ENCODE data around the gene RHBDF1.
A peak's percentile ranks its signal among the peaks of the same experiment; 100 is the strongest.

RHBDF1 gene

DNA sequence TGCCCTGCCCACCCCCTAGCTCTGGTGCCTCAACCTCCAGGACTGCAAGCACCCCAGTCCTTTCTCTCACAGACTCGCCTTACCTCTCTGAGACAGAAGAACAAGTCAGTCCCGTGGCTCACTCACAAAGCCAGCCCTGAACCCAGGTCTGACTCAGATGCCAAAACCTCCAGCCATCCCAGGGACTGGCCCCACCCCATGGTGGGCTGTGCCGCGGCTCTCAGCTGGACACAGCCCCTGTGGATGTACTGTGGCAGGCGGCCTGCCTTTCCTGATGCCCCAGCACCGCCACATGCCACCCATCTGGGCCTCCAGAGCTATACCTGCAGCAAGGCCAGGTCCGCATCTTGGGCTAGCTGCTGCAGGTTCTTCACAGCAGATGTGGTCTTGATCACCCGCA is 25.4 kb upstream of the RHBDF1 start:
- no peak for DNase-seq (ENCODE audit: low read depth, low spot score)
- no peak overlapping the region for H3K4me3 ChIP-seq (ENCODE audit: low read depth, low read length)
- ChIA-PET CTCF (interaction anchor here (0.9 to 19.2 kb wide), 17 partner anchors 12 to 266 kb away, joined by 3 to 728 read pairs (median 6); partner anchors contain the start of genes HBQ1, MPG and RHBDF1), POLR2A (no interaction called here)
- TF ChIP-seq, protein P1, sequence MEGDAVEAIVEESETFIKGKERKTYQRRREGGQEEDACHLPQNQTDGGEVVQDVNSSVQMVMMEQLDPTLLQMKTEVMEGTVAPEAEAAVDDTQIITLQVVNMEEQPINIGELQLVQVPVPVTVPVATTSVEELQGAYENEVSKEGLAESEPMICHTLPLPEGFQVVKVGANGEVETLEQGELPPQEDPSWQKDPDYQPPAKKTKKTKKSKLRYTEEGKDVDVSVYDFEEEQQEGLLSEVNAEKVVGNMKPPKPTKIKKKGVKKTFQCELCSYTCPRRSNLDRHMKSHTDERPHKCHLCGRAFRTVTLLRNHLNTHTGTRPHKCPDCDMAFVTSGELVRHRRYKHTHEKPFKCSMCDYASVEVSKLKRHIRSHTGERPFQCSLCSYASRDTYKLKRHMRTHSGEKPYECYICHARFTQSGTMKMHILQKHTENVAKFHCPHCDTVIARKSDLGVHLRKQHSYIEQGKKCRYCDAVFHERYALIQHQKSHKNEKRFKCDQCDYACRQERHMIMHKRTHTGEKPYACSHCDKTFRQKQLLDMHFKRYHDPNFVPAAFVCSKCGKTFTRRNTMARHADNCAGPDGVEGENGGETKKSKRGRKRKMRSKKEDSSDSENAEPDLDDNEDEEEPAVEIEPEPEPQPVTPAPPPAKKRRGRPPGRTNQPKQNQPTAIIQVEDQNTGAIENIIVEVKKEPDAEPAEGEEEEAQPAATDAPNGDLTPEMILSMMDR (IDR thresholded peaks at IDR 0.05; ENCODE audit: insufficient read depth, low read length, missing control alignments), result no peak

DNA sequence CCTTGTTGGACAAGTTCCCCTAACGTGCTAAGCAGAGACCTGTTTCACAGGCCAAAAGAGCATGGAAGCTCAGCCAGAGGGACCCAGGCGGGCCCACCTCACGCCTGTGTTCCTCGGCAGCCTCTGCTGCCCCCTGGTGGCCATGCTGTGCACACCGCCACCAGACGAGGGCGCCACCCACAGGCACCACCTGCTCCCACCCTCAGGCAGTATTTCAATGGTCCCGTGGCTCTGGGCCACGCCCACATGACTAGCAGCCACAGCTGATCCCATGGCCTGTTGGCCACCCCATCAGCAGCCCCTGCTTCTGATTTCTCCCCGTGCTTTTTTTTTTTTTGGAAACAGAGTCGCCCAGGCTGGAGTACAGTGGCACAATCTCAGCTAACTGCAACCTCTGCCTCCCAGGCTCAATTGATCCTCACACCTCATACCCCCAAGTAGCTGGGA is 24.5 kb upstream of the RHBDF1 start:
- CTCF ChIA-PET, result interaction anchor here (0.7 to 19.2 kb wide), 30 partner anchors 11 to 267 kb away, joined by 3 to 728 read pairs (median 4); partner anchors contain the start of genes HBQ1, MPG, POLR3K and RHBDF1
- POLR2A ChIA-PET, result interaction anchor here (1.0 to 1.3 kb wide), 2 partner anchors 10 to 31 kb away, joined by 3 to 6 read pairs; no protein-coding TSS in a partner anchor
- TF ChIP-seq, protein P1 (IDR thresholded peaks at IDR 0.05; ENCODE audit: insufficient read depth, low read length, missing control alignments), result peak; percentile 100
- no peak for DNase-seq (ENCODE audit: low read depth, low spot score)
- H3K4me3 ChIP-seq (ENCODE audit: low read depth, low read length), result no peak overlapping the region

- DNase-seq (ENCODE audit: low read depth, low spot score), result no peak
- CTCF ChIA-PET, result interaction anchor here (0.9 to 19.2 kb wide), 9 partner anchors 8 to 257 kb away, joined by 3 to 728 read pairs (median 6); partner anchors contain the start of genes MPG and RHBDF1
Measured at GRCh38 chr16:94918-95265, 22.5 kb upstream of the RHBDF1 start.

DNA sequence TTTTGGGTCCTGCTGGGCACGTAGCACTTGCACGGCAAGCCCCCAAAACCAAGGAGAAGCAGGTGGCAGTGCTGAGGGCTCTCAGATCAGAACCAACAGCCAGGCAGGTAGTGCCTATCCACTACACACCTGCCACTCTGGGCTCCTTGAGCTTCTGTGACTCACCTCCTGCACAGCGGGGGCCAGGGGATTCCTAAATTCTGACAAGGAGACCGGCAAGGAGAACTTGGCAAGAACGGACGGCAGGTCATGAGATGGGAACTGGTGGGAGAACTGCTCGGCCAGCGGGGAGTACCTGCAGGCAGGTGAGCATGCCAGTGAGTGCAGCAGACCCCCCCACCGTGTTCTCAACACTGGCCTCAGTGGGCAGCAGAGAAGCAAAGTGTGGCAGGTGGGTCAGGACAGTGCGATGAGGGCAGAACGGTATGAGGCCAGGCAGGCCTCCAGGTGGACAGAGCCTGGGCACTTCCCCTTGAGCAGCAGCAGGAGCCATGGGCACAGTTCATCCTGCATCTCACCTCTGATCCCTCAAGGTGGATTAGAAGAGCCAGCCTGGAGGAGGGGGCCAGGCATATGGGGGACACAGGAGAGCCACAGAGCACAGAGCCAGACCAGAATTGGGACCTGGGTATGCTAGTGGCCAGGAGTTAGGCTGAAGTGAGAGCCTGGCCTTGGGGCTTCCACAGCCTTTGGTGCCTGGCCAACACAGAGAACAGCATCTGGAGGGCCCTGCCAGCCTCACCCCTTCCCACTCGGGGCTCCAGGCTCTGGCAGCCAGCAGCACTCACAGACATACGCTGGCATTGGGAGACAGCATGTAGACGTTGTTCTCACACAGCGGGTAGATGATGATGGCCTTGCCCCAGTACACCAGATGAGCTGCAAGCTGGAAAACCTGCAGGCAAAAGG is 20.3 kb upstream of the RHBDF1 start:
- CTCF ChIA-PET, result interaction anchor here (2.0 to 19.2 kb wide), 3 partner anchors 10 to 25 kb away, joined by 6 to 728 read pairs (median 32); partner anchors contain the start of genes MPG and RHBDF1
- POLR2A ChIA-PET, result interaction anchor here (1.0 kb wide), 1 partner anchor 26 kb away, joined by 3 read pairs; no protein-coding TSS in a partner anchor
- DNase-seq (ENCODE audit: low read depth, low spot score), result no peak
- H3K4me3 ChIP-seq (ENCODE audit: low read depth, low read length), result no peak overlapping the region
- TF ChIP-seq, protein P1 (IDR thresholded peaks at IDR 0.05; ENCODE audit: insufficient read depth, low read length, missing control alignments), result no peak

More at GRCh38 chr16:94918-95265, 22.5 kb upstream of the RHBDF1 start:
- H3K4me3 ChIP-seq (ENCODE audit: low read depth, low read length), result no peak overlapping the region
- POLR2A ChIA-PET, result interaction anchor here (1.3 kb wide), 1 partner anchor 26 kb away, joined by 3 read pairs; no protein-coding TSS in a partner anchor
- TF ChIP-seq, protein P1 (IDR thresholded peaks at IDR 0.05; ENCODE audit: insufficient read depth, low read length, missing control alignments), result no peak

- no peak for DNase-seq (ENCODE audit: low read depth, low spot score)
- ChIA-PET CTCF (interaction anchor here (1.1 to 19.2 kb wide), 4 partner anchors 9 to 26 kb away, joined by 3 to 728 read pairs (median 18); partner anchors contain the start of genes MPG and RHBDF1), POLR2A (no interaction called here)
- TF ChIP-seq, protein P1 (IDR thresholded peaks at IDR 0.05; ENCODE audit: insufficient read depth, low read length, missing control alignments), result no peak
- H3K4me3 ChIP-seq (ENCODE audit: low read depth, low read length), result no peak overlapping the region
Measured at GRCh38 chr16:91484-91883, 19.1 kb upstream of the RHBDF1 start.
